ENCODE measurements around the gene NRIP1.

Gene NRIP1

DNA sequence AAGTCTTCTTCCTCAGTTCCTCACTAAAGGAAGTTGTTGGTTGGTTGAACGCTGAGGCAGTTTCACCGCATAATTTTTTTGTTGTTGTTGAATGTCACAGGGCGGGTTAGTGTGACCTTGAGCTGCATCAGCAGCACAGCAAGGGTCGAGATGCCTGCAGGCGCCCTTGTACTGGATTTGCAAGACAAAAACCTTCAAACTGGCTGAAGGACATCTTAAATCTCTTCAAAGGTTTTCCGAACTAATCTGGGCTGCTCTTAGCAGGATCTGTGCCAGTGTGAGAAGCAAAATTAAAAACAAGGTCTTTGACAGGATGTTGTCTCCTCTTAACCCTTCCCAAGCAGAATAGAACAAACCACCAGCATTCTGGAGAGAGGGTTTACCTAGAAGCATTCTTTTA lies 59.4 kb downstream of the NRIP1 start:
- peak; percentile 57 for DNase-seq (ENCODE audit: low spot score)

DNA sequence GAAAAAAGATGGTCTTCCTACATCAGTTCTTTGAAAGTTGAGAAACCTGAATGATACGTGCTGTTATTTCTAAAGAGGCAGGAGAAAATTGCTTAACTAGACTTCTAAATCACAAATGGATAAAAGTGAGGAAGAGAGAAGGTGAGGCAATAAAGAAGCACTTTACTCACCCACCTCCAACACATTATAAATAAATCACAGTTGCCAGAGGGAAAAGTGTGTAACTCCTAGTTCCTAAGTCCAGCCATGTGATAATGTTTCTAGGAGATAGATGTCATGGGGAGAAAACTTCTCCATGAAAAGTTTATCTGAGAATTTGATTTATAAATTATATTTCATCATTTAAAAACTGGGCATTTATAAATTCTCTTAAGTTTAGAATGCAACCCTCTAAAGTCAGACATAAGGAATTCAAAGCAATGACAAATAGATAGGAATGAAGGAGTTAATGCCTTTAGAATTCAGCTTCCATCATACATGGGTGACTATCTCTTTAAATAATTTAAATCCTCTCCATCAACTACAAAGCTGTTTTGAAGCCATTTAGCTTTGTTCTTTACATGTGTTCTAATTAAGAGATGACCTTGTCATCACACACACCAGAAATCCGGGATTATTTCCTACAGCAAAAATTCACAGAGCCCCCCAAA lies 60.0 kb downstream of the NRIP1 start:
- DNase-seq (ENCODE audit: low spot score) = no peak

DNA sequence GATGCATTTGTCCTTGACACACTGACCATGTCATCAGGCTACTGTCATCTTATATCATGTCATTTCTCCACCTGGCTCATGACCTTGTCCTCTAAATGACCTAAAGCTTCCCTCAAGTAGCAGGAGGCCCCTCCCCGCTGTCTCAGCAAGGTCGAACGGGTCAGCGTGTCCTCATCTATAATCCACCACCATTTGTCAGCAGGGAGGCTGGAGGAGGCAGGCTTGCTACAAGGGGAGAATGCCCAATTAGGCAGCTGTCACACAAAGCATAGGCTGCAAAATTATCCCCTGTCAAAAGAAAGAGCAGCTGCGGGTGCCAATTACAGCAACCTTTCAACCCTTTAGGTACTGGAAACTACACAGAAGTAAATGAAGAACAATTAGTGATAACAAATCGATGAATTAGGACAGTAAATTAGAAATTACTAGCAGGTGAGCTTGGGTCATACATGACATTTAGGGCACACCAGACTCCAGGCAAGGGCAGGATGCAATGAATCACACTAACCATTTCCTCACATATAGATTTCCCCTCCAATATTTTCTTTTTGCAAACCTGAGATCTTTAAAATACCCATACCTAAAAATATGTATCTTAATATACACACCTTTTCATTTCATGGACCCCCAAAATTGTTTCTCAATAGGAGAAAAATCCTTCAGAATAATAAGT lies 61.2 kb downstream of the NRIP1 start:
- DNase-seq (ENCODE audit: low spot score) = no peak

DNA sequence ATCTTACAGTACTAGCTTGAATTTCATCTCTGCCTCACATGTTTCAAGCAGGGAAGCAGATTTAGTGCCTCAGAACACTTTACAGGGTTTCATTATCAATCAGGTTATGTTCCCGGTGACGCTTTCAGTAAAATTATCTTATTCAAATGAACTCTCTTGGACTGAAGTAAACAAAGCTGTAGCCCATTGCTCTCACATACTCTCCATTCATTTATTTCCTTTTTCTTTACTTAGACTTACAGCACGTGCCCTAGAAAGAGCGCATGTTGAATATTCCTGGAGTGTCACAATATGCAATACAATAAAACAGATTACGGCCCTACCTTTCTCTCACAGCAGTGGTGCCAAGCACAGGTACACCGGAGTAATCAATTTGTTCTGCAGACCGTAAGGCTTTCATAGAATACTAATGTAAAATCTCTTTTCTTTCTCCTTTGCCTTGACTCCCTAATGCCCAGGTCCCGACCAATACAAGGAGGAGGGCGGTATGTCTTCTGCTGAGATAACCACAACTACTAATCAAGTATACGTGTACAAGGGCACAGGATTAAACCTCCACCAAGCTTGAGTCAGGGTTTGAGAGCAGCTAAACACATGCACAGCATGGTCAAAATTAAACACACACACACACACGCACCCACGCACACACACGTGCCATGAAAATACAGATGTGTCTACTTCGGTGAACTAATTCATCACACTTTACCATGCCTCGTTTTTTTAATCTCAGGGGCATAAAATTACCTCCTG lies 62.8 kb downstream of the NRIP1 start:
- no peak for DNase-seq (ENCODE audit: low spot score)

DNA sequence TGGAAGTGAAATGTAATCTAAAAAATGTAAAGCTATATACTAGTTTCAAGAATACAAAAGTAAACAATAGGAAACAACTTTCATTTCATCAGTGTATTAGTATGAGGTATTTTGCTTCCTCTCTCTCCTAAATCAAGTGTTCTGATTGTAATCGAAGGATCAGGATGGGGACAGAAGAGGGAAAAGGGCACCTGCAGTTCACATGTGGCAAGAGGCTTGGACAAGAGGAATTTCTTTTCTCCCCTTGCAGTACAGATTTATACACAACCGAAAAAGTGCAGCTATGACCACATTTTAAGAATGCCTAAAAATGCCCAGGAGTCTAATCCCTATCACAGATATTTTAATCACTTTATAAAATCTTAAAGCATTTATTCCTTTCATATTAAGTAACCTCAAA lies 63.7 kb downstream of the NRIP1 start:
- no peak for DNase-seq (ENCODE audit: low spot score)

DNA sequence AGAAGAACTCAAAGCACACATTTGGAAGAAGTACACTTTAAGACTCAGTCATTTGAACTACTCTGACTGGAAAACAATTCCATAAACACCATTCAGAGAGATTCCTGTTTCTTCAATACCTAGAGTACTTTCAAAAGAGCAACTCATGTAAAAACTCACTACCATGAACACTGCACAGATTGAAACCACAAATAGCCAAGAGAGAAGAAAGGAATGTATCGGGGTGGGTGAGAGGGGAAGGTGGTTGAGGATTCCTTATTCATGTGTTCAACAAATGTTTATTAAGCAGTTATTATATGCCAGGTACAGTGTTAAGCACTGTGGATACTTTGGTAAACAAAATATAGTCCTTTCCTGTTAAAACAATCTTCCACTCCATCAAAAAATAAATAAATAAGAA lies 64.7 kb downstream of the NRIP1 start:
- DNase-seq (ENCODE audit: low spot score) = no peak

DNA sequence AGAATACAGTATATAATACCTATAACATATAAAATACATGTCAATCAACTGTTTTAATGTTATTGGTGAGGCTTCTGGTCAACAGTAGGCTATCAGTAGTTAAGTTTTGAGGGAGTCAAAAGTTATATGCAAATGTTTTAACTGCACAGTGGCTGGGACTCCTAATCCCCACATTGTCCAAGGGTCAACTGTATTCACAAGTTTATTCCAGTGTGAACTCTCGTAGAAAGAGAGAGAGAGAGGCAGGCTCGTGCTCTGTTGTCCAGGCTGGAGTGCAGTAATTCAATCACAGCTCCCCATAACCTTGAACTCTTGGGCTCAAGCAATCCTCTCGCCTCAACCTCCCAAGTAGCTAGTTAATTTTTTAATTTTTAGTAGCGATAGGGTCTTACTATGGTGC lies 66.0 kb downstream of the NRIP1 start:
- no peak for DNase-seq (ENCODE audit: low spot score)

DNA sequence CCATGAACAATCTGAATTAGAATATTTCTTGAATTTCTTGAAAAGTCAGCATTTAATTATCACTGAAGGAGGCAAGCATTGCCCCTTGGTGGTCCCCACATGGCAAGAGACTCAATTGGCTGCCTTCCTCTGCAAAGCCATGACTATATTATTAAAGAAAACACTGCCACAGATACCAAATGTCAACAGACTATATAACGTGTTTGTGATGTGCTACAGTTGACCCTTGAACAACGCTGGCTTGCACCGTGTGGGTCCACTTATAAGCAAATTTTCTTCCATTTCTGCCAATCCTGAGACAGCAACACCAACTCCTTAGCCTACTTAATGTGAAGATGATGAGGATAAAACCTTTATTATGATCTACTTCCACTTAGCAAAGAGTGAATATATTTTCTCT lies 66.5 kb downstream of the NRIP1 start:
- DNase-seq (ENCODE audit: low spot score) = no peak

DNA sequence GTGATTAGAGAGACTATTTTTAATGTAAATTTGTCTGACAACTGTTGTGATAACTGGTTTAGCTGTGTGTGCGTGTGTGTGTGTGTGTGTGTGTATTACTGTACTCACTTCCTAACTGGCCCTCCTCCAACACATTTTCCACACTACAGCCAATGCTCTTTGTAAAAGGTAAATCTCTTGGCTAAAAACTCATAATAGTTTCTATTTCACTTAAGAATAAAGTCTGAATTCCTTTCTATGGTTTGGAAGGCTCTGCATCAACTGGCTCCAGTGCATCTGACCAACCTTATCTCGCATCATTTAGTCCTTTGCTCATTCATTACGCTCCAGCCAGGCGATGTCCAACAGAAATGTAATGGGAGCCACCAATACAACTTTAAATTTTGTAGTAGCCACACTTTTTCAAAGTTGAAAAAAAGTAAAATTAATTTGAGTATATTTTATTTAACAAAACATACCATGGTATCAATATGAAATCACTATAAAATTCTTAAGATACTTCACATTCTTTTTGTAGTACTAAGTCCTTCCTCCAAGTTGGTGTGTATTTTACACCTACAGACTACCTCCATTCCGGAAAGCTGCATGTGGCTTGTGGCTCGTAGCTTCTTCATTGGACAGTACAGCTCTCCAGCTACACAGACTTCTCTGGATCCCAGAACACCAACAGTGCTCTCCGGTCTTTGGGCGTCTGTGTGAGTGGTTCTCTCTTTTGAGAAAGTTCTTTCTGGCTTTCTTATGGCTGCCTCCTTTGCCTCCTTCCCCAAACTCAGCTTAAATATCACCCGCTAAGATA lies 68.9 kb downstream of the NRIP1 start:
- DNase-seq (ENCODE audit: low spot score) = no peak

DNA sequence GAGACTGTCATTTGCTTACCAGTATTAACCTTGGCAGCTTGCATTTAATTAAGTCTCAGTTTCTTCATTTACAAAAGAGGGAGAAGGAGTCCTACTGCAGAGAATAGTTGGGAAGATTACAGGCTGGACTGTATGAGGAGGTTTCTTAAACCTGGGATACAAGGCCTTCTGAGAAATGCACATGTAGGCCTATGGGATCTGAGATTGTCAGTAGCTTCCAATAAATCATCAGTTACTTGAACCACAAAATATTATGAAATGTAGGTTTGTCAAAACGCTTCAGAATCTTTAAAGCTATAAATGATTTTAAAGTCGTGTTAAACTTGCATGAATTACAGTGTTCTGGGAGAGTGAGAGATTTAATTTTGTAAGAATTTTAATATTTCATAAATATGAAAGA lies 69.6 kb downstream of the NRIP1 start:
- no peak for DNase-seq (ENCODE audit: low spot score)

DNA sequence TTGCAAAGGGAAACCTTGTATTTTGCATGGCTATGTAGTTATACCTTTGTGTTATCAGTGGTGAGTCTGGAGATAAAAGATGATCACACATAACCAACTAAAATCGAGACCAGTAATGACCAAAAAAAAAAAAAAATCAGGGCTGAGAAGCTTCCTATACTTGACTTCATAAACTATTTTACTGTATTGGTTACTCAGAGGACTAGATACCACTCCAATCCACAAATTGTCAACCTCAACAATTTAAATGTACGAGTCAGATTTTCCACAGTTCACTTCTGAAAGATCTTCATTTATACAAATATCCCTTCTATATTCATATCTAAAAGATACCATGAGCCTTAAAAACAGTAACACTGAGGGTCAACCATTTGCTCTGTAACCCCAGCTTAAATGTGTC lies 71.7 kb downstream of the NRIP1 start:
- DNase-seq (ENCODE audit: low spot score) = no peak

DNA sequence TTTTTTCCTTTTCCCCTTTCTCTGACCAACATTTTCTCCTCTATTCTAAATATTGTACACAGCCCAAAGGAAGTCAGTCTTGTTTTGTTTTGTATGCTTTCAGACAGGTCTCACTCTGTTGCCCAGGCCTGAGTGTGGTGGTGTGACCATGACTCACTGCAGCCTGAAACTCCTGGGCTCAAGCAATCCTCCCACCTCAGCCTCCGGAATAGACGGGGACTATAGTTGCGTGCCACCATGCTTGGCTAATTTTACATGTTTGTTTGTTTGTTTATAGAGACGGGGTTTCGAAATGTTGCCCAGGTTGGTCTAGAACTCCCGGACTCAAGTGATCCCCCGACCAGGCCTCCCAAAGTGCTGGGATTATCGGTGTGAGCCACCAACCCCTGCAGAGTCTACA lies 72.8 kb downstream of the NRIP1 start:
- DNase-seq (ENCODE audit: low spot score) = no peak

DNA sequence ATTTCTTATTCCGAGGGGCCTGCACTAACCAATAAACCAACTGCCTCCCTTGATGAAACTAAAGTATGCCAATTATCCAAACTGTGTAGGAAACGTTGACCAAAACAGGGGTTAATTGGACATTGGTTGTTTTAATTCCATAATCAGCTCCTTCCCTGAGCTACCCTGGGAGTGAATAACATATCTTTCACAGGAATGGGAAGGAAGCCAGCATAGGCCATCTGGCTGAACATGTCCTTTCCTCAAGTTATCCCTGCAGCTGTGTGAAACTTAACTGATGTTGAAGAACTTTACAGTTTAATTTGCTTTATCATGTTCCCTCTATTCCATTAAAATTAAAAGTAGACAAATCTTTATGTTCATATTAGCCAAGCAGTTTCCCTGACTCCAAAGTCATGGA lies 75.4 kb downstream of the NRIP1 start:
- no peak for DNase-seq (ENCODE audit: low spot score)

DNA sequence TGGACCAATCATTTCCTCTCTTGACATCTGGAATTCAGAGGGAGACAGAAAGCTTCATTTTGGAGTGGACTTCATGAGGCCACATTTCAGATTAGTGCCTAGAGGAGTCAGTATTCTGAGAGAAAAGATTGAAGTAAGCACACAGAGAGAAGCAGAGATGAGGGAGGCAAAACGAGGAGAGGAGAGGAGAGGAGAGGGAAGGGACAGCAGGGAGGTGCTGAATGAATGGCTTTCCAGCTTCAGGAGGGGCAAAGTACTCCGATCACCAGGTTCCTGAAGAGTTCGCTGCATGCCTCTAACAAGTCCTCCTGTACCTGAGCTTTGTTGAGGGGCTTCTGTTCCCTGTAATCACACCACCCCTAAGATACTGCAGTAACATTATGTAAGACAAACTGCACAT lies 76.0 kb downstream of the NRIP1 start:
- no peak for DNase-seq (ENCODE audit: low spot score)

DNA sequence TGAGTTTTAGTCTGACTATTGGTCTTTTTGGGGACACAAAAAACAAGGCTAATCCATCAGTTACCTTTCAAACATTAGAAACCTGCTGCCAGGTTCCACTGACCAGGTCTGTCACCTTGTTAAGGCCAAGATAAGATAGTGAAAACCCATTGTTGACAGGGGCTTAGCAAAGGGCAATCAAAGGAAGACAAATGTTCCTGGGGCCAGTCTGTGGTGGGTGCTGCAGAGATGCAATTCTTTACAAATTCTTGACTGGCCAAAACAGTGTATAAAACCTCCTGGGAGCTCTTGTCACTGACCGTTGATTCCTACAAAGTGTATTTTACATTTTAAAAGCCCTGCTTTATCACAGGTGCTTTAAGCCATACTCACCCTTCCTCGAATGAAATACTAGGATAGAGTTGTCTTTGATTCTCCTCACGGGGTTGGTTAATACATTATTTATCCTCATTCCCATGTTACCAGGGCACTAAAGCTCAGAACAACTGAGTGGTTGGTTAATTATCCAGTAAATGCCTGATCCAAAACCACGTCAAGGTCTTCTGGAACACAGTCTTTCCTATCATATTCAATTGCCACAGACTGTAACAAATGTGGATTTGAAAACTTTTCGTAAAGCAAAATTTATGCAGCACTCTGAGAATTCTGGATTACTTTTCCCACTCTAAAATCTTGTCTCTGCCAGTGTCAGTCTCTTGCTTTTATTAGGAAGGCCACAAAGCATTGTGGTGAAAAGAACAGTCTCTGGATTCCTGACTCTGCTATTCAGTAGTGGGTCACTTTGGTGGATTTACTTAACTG lies 77.2 kb downstream of the NRIP1 start:
- no peak for DNase-seq (ENCODE audit: low spot score)

DNA sequence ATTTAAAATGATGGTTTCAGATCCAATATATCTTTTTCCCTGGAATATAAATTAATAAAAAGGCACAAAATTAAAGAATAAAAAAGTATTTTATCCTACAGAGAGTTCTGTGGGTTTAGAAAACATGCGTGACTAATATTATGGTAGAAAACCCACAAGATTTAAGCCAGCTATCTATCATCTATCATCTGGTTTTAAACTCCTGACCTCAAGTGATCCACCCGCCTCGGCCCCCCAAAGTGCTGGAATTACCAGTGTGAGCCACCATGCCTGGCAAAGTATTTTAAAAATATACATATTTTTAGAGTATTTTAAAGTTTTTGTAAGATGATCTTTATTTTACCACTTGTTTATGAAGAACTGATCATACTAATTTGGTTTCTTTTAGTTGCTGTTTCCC lies 79.5 kb downstream of the NRIP1 start:
- no peak for DNase-seq (ENCODE audit: low spot score)

DNA sequence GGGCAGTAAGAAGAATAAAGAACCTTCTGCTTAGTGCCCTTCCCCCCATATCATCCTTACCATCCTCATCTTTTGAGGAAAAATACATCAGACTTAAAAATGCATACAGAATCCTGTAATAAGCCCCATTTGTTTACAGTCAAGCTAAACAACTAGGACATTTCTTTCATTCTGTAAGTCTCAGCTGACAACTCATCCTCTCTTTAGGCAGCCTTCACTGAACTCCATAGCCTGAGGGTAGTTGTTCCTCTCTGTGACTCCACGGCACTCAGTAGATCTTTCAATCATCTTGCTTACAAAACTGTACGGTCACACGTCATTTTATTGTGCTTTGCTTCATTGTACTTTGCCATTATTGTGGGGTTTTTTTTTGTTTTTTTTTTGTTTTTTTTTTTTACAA lies 82.5 kb downstream of the NRIP1 start:
- no peak for DNase-seq (ENCODE audit: low spot score)

DNA sequence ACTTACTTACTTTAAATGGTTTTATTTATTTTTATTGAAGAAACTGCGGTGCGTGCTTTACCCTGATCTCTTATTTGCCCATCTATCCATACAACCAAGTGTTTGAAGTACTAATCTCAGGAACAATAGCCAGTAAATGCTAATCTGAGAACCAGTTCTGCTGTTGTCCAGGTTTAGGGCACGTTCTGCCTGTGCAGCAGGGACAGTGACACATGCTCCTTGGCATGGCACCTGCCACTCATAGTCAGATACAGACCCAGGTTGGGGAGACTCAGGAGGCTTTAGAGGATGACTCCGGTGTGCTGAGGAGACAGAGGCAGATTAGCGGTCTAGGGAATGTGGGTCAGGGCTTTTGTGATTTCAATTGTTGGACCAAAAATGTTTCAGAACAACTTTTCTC lies 83.6 kb downstream of the NRIP1 start:
- no peak for DNase-seq (ENCODE audit: low spot score)

DNA sequence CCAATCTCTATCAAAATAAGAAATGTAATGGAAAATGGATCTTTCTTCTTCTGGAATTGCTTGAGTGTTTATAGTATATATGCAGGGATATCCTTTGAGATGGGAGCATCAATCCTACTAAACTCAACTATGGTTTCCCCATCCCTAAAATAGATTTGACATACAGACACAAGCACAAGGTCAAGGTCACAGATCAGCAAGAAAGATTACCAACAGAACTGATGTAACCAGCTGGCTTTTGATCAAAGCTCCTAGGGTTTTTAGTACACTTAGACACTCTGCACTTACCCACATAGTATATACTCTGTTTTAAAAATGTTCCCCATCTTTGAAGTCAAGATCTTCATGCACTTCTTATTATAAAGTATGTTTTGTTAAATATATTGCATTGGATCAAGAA lies 85.5 kb downstream of the NRIP1 start:
- DNase-seq (ENCODE audit: low spot score) = no peak

DNA sequence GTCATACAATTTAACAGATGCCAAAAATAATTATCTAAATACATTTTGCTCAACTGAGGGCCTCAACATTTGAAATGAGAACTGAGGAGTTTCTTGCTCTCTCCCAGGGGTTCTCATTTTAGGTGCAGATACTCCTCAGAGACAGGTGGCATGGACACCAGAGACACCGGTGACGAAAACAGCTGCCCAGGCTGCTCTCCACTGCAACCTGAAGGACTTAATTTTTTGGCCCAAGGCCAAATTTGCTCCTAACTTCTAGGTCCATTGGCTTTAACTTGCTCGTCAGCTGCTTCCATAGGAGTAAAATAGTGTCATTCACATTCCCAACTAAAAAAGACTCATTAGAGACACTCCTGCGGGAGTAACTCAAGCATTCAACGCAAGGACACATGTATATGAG lies 87.0 kb downstream of the NRIP1 start:
- DNase-seq (ENCODE audit: low spot score) = no peak

DNA sequence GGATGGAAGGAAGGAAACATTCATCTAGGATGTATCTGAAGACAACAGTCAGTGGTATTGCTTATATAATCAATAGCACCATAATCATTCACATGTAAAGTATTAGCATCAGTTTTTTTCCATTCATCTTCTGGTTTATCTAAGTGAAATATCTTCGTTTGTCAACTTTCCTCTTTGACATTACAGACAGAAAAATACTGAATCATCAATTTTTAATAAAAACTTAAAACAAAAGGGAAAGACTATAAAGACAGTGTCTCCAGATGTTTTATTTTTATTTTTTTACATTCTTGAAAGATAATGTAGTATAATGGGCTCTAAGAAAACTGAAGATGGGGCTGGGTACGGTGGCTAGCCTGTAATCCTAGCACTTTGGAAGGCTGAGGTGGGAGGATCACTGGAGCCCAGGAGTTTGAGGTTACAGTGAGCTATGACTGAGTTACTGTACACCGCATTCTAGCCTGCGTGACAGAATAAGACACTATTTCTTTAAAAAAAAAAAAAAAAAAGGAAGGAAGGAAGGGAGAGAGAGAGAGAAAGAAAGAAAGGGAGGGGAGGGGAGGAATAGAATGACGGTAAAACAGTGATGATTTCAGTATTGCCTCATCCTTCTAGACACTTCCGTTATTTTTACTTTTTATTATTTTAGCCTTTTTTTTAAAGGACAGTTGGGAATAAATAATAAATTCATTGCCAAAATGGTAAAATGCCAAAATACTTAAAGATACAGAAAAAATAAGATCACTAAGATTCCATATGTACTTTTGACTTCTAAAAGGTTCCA lies 89.5 kb downstream of the NRIP1 start:
- no peak for DNase-seq (ENCODE audit: low spot score)

Measured in ecto neural progenitor cell (in vitro differentiated cells).